GM19023 (cell line): ENCODE data around the gene OAS3.

Source experiments
- ATAC-seq: cut with Tn5 transposase; IDR thresholded peaks from one replicate; pipeline ENCODE4 v1.9.1; 2021; ENCODE audit warnings: mild to moderate bottlenecking, moderate library complexity; ENCODE audit not compliant: unreplicated experiment

The OAS3 gene

GRCh38 chr12:113007166-113007565 is 68.9 kb downstream of the OAS3 start:
- ATAC-seq: no peak

DNA sequence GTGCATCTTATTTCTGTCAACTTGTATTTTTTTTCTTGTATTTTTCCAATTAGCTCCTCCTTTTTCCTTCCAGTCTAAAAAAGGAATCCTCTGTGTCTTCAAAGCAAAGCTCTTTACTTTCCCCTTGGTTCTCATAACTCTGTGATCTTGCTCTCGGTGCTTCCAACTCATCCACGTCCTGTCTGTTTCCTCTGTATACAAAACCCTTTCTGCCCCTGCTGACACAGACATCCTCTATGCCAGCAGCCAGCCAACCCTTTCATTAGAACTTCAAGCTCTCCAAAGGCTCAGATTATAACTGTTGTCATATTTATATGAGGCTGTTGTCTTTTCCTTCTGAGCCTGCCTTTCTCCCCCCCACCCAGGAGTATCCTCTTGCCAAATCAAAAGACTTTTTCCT is 72.4 kb downstream of the OAS3 start:
- no peak for ATAC-seq

- ATAC-seq: no peak
These were observed 76.3 kb downstream of the OAS3 start for GRCh38 chr12:113014565-113014964.

GRCh38 chr12:113016796-113017195 is 78.5 kb downstream of the OAS3 start:
- ATAC-seq: no peak

GRCh38 chr12:113019025-113019424 is 80.8 kb downstream of the OAS3 start:
- ATAC-seq: no peak

DNA sequence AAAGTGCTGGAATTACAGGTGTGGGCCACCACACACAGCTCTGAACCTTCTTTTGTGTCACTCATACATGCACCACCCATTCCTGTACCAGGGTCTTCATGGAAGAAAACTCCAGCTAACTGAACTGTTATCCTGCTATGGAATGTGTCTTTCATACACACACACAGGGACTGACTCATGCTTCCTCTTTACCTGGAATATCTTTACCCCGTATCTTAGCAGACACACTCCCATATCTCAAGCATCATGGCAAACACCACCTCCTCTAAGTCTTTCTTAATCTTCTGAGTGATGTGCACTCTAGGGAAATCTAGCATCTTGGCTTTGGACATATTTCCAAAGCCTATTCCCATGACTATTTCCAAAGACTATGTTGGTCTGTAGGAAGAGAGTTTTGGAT is 83.2 kb downstream of the OAS3 start:
- no peak for ATAC-seq
